ENCODE measurements around the gene TBL1XR1.
"Not testable (repeated sequence)": the region's sequence is repeated elsewhere in the genome, so short reads cannot be mapped to it uniquely, and the experiment has no call there.

The TBL1XR1 gene

GRCh38 chr3:177034832-177035475 is 162.3 kb downstream of the TBL1XR1 start:
- DNase-seq (ENCODE audit: low read depth in 2 of 3, low spot score in 2 of 3), result no peak

- DNase-seq (ENCODE audit: low read depth in 2 of 3, low spot score in 2 of 3), result no peak
Observed at GRCh38 chr3:177026505-177027277, 170.6 kb downstream of the TBL1XR1 start.

- DNase-seq (ENCODE audit: low read depth in 2 of 3, low spot score in 2 of 3), result no peak
Observed at GRCh38 chr3:177015881-177016280, 181.4 kb downstream of the TBL1XR1 start.

GRCh38 chr3:177013681-177014280 is 183.5 kb downstream of the TBL1XR1 start:
- DNase-seq (ENCODE audit: low read depth in 2 of 3, low spot score in 2 of 3), result no peak

- DNase-seq (ENCODE audit: low read depth in 2 of 3, low spot score in 2 of 3), result no peak
Observed at GRCh38 chr3:177005718-177006405, 191.4 kb downstream of the TBL1XR1 start.

- not testable (repeated sequence) for DNase-seq (ENCODE audit: low read depth in 2 of 3, low spot score in 2 of 3)
Observed at GRCh38 chr3:177000159-177000558, 197.1 kb downstream of the TBL1XR1 start.

GRCh38 chr3:176995946-176996345 is 201.3 kb downstream of the TBL1XR1 start:
- DNase-seq (ENCODE audit: low read depth in 2 of 3, low spot score in 2 of 3), result no peak

GRCh38 chr3:176994891-176995781 is 202.1 kb downstream of the TBL1XR1 start:
- DNase-seq (ENCODE audit: low read depth in 2 of 3, low spot score in 2 of 3), result no peak

- DNase-seq (ENCODE audit: low read depth in 2 of 3, low spot score in 2 of 3), result no peak
Observed at GRCh38 chr3:176994393-176994792, 202.9 kb downstream of the TBL1XR1 start.

- DNase-seq (ENCODE audit: low read depth in 2 of 3, low spot score in 2 of 3), result no peak
Observed at GRCh38 chr3:176992978-176993377, 204.3 kb downstream of the TBL1XR1 start.

GRCh38 chr3:176992565-176992964 is 204.7 kb downstream of the TBL1XR1 start:
- no peak for DNase-seq (ENCODE audit: low read depth in 2 of 3, low spot score in 2 of 3)

GRCh38 chr3:176988795-176989194 is 208.5 kb downstream of the TBL1XR1 start:
- DNase-seq (ENCODE audit: low read depth in 2 of 3, low spot score in 2 of 3), result no peak

- DNase-seq (ENCODE audit: low read depth in 2 of 3, low spot score in 2 of 3), result no peak
Observed at GRCh38 chr3:176987901-176988650, 209.2 kb downstream of the TBL1XR1 start.

GRCh38 chr3:176978441-176978840 is 218.8 kb downstream of the TBL1XR1 start:
- no peak for DNase-seq (ENCODE audit: low read depth in 2 of 3, low spot score in 2 of 3)

GRCh38 chr3:176977331-176977730 is 220.0 kb downstream of the TBL1XR1 start:
- DNase-seq (ENCODE audit: low read depth in 2 of 3, low spot score in 2 of 3), result no peak

- no peak for DNase-seq (ENCODE audit: low read depth in 2 of 3, low spot score in 2 of 3)
Observed at GRCh38 chr3:176976586-176976985, 220.7 kb downstream of the TBL1XR1 start.

GRCh38 chr3:176974279-176974678 is 223.0 kb downstream of the TBL1XR1 start:
- DNase-seq (ENCODE audit: low read depth in 2 of 3, low spot score in 2 of 3), result no peak

- DNase-seq (ENCODE audit: low read depth in 2 of 3, low spot score in 2 of 3), result no peak
Observed at GRCh38 chr3:176971613-176972174, 225.6 kb downstream of the TBL1XR1 start.

GRCh38 chr3:176970770-176971169 is 226.5 kb downstream of the TBL1XR1 start:
- DNase-seq (ENCODE audit: low read depth in 2 of 3, low spot score in 2 of 3), result no peak

- no peak for DNase-seq (ENCODE audit: low read depth in 2 of 3, low spot score in 2 of 3)
Observed at GRCh38 chr3:176969506-176969905, 227.8 kb downstream of the TBL1XR1 start.
